Measurements from ENCODE around the gene OR2L8.

OR2L8 gene

DNA sequence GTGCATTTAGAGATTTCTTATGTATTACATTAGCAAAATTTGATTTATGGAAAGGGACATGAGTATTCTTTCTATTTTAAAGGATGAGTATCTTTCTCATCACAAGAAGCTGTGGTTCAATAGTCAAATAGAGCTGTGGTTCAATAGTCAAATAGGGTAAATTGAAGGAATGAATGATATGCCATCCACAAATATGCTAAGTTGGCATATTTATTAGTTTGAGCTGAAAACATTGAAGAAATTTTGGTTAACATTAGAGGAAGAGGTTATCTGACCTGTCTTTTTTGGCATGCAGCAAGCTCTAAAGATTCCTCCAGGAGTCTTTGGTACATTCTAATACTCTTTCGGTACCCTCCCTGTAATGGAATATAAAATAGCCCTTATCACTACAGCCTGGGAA lies 4.8 kb downstream of the OR2L8 start (continued):
- TF ChIP-seq ZNF654 (tag by site-specific recombination; IDR thresholded peaks at IDR 0.05; ENCODE audit: low read depth) (no peak), ZNF140 (tag by site-specific recombination; IDR thresholded peaks at IDR 0.05) (no peak), ZNF792 (tag by site-specific recombination; IDR thresholded peaks at IDR 0.05) (no peak), ZNF121 (tag by site-specific recombination; IDR thresholded peaks at IDR 0.05) (no peak), ZNF76 (tag by site-specific recombination; IDR thresholded peaks at IDR 0.05; ENCODE audit: borderline replicate concordance, low read depth) (no peak), EGR2 (tag by site-specific recombination; IDR thresholded peaks at IDR 0.05; ENCODE audit: low read depth) (no peak)

DNA sequence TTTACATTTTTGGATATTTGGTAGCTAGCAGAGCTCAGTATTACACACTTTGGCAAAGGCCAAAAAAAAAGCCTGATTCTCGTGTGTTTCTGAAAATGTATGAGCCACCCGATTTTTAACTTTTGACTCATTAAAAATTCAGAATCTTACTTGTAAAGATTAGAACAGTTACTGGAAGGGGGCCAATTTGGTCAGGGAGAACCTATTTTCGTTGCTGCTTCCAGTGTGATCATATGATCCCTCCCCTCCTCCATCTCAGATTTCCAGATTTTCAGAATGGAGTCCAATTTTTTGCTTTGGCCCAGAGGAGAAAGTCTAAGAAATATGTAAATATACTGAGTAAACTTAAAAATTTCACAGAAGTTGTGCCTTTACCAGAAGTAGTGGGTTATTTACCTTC lies 13.1 kb downstream of the OR2L8 start:
- Histone ChIP-seq H3K4me1 (ENCODE audit: control insufficient read depth, insufficient read depth, low read length) (no peaks in the 10 kb centered on the region), H3K4me3 (ENCODE audit: low read depth, low read length) (no peak overlapping the region), H3K27ac (ENCODE audit: extremely low read depth, low read depth, low read length) (no peak overlapping the region), H3K36me3 (ENCODE audit: control insufficient read depth in 2 of 2, insufficient read depth in 1 of 2, low read length in 2 of 2) (no peaks in the 10 kb centered on the region), H3K9me3 (ENCODE audit: control insufficient read depth, insufficient read depth, low read depth, low read length) (no peaks in the 10 kb centered on the region)
- POLR2A ChIA-PET = no interaction called here
- TF ChIP-seq WT1 (tag by site-specific recombination; IDR thresholded peaks at IDR 0.05) (no peak), ZBTB48 (tag by site-specific recombination; IDR thresholded peaks at IDR 0.05) (no peak), PRDM1 (tag by site-specific recombination; IDR thresholded peaks at IDR 0.05) (no peak), ZNF610 (tag by site-specific recombination; IDR thresholded peaks at IDR 0.05; ENCODE audit: borderline replicate concordance) (no peak), SCRT1 (tag by site-specific recombination; IDR thresholded peaks at IDR 0.05; ENCODE audit: borderline replicate concordance) (no peak), ZNF623 (tag by site-specific recombination; IDR thresholded peaks at IDR 0.05) (no peak), ZNF768 (tag by site-specific recombination; IDR thresholded peaks at IDR 0.05) (no peak), ZNF423 (tag by site-specific recombination; IDR thresholded peaks at IDR 0.05) (no peak)
- CTCF ChIA-PET = no interaction called here

DNA sequence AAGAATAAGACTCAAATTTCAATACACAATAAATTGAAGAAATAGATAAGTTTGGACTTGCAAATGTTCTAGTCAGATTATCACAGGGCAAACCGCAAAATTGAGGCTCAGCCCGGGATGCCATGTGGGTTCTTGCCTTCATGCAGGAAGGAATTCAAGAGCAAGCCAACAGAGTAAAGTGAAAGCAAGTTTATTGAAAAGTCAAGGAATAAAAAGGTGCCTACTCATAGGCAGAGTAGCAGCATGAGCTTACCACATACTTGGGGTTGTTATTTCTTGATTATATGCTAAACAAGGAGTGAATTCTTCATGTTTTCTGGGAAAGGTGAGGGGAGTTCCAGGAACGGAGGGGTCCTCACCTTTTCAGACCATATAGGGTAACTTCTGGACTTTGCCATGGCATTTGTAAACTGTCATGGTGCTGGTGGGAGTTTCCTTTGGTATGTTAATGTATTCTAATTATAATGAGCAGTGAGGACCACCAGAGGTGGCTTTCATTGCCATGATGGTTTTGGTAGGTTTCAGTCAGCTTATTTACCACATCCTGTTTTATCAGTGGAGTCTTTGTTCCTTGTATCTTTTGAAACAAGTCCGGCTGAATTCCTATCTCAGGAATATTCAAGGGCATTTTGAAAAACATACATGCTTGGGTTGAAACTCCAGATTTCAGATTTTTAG lies 14.4 kb downstream of the OR2L8 start:
- H3K4me3 ChIP-seq (ENCODE audit: low read depth, low read length) = no peak overlapping the region
- H3K9me3 ChIP-seq (ENCODE audit: control insufficient read depth, insufficient read depth, low read depth, low read length) = no peaks in the 10 kb centered on the region
- CTCF ChIA-PET = no interaction called here
- POLR2A ChIA-PET = no interaction called here
- TF ChIP-seq ZNF530 (tag by site-specific recombination; IDR thresholded peaks at IDR 0.05; ENCODE audit: low read depth) = no peak
- no peak for TF ChIP-seq MYNN (tag by site-specific recombination; IDR thresholded peaks at IDR 0.05; ENCODE audit: borderline replicate concordance)
- no peak for TF ChIP-seq ZNF175 (tag by site-specific recombination; IDR thresholded peaks at IDR 0.05)
- H3K4me1 ChIP-seq (ENCODE audit: control insufficient read depth, insufficient read depth, low read length) = no peaks in the 10 kb centered on the region
- no peaks in the 10 kb centered on the region for H3K36me3 ChIP-seq (ENCODE audit: control insufficient read depth in 2 of 2, insufficient read depth in 1 of 2, low read length in 2 of 2)
- H3K27ac ChIP-seq (ENCODE audit: extremely low read depth, low read depth, low read length) = no peak overlapping the region

DNA sequence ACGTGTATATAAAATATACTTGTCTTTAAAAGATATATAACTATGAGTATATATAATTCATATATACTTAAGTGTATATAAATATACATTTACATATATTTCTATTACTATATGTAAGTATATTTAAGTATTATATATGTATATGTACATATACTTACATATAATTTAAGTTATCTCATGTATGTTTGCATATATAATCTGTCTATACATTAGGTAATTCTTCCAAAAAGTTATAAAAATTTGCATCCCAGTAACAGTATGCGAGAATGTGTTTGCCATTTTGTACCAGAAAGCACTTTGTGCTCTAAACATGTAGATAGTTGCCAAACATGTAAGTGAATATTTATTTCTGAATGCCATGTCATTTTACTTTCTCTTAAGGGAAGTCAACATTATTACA lies 16.3 kb downstream of the OR2L8 start, which contains the start of gene OR2AK2:
Gene OR2AK2, plus strand, starts transcription at position 301 of the 400 bp plus-strand sequence. CDS start 144 bp downstream, outside the sequence.
- no peak within 1 kb of the TSS for H3K27ac ChIP-seq (ENCODE audit: extremely low read depth, low read depth, low read length)
- CTCF ChIA-PET = no interaction called here
- no peaks in the 10 kb centered on the region for H3K4me1 ChIP-seq (ENCODE audit: control insufficient read depth, insufficient read depth, low read length)
- TF ChIP-seq ZFP41 (tag by site-specific recombination; IDR thresholded peaks at IDR 0.05; ENCODE audit: borderline replicate concordance) (no peak), ZNF302 (tag by site-specific recombination; IDR thresholded peaks at IDR 0.05; ENCODE audit: low read depth) (no peak), ZNF214 (tag by site-specific recombination; IDR thresholded peaks at IDR 0.05; ENCODE audit: borderline replicate concordance) (no peak), MEIS1 (CRISPR knock-in tag; IDR thresholded peaks at IDR 0.05; ENCODE audit: borderline replicate concordance) (no peak)
- TF ChIP-seq, protein P1, sequence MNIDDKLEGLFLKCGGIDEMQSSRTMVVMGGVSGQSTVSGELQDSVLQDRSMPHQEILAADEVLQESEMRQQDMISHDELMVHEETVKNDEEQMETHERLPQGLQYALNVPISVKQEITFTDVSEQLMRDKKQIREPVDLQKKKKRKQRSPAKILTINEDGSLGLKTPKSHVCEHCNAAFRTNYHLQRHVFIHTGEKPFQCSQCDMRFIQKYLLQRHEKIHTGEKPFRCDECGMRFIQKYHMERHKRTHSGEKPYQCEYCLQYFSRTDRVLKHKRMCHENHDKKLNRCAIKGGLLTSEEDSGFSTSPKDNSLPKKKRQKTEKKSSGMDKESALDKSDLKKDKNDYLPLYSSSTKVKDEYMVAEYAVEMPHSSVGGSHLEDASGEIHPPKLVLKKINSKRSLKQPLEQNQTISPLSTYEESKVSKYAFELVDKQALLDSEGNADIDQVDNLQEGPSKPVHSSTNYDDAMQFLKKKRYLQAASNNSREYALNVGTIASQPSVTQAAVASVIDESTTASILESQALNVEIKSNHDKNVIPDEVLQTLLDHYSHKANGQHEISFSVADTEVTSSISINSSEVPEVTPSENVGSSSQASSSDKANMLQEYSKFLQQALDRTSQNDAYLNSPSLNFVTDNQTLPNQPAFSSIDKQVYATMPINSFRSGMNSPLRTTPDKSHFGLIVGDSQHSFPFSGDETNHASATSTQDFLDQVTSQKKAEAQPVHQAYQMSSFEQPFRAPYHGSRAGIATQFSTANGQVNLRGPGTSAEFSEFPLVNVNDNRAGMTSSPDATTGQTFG (tag by site-specific recombination; IDR thresholded peaks at IDR 0.05; ENCODE audit: borderline replicate concordance) = no peak
- POLR2A ChIA-PET = no interaction called here
- H3K4me3 ChIP-seq (ENCODE audit: low read depth, low read length) = no peak within 1 kb of the TSS
- H3K9me3 ChIP-seq (ENCODE audit: control insufficient read depth, insufficient read depth, low read depth, low read length) = no peaks in the 10 kb centered on the region
- no peaks in the 10 kb centered on the region for H3K36me3 ChIP-seq (ENCODE audit: control insufficient read depth in 2 of 2, insufficient read depth in 1 of 2, low read length in 2 of 2)
